Epithelial cell of esophagus (primary cell): Measurements from ENCODE around the gene PPP1R14B.
A peak's percentile ranks its signal among the peaks of the same experiment; 100 is the strongest.

ENCODE experiments used
- DNase-seq: peaks from one replicate; pipeline ENCODE4 v3.0.0; 2010; ENCODE audit warnings: low read depth
- H3K4me3 ChIP-seq: 2 replicates; pipeline ENCODE4 v1.5.1; 2011; ENCODE audit warnings: mild to moderate bottlenecking, low read length, control low read depth
- CTCF ChIP-seq: IDR thresholded peaks from 2 replicates; pipeline ENCODE4 v1.5.1; 2011; ENCODE audit warnings: low read depth, mild to moderate bottlenecking, low read length, control low read depth, inconsistent platforms; ENCODE audit not compliant: insufficient read depth; ENCODE audit errors: missing control alignments

The PPP1R14B gene

GRCh38 chr11:64232182-64232966, 14.4 kb downstream of the PPP1R14B start:
- no peak for DNase-seq
- H3K4me3 ChIP-seq, result no peak overlapping the region
- TF ChIP-seq CTCF, result no peak

- no peak overlapping the region for H3K4me3 ChIP-seq
- no peak for DNase-seq
- no peak for TF ChIP-seq CTCF
Measured at GRCh38 chr11:64231546-64231945, 15.2 kb downstream of the PPP1R14B start.

- H3K4me3 ChIP-seq, result peak overlapping the region; percentile 80
- no peak for TF ChIP-seq CTCF
- DNase-seq, result no peak
Measured at GRCh38 chr11:64230985-64231365, 15.8 kb downstream of the PPP1R14B start.

- no peak for TF ChIP-seq CTCF
- H3K4me3 ChIP-seq, result peak within 1 kb of the TSS; percentile 80
- DNase-seq, result peak; percentile 92
Measured at GRCh38 chr11:64230171-64230984, 16.4 kb downstream of the PPP1R14B start, which contains the start of gene DNAJC4. TSS of gene DNAJC4 (plus strand) at chr11:64230548. CDS start at chr11:64230855, 307 bp downstream.

- no peak for DNase-seq
- peak overlapping the region; percentile 80 for H3K4me3 ChIP-seq
- TF ChIP-seq CTCF, result no peak
Measured at GRCh38 chr11:64229744-64230170, 17.0 kb downstream of the PPP1R14B start.

GRCh38 chr11:64229090-64229743, 17.5 kb downstream of the PPP1R14B start:
- no peak for DNase-seq
- H3K4me3 ChIP-seq, result no peak overlapping the region
- no peak for TF ChIP-seq CTCF
